Measurements from ENCODE around the gene CDH12.

Gene CDH12

DNA sequence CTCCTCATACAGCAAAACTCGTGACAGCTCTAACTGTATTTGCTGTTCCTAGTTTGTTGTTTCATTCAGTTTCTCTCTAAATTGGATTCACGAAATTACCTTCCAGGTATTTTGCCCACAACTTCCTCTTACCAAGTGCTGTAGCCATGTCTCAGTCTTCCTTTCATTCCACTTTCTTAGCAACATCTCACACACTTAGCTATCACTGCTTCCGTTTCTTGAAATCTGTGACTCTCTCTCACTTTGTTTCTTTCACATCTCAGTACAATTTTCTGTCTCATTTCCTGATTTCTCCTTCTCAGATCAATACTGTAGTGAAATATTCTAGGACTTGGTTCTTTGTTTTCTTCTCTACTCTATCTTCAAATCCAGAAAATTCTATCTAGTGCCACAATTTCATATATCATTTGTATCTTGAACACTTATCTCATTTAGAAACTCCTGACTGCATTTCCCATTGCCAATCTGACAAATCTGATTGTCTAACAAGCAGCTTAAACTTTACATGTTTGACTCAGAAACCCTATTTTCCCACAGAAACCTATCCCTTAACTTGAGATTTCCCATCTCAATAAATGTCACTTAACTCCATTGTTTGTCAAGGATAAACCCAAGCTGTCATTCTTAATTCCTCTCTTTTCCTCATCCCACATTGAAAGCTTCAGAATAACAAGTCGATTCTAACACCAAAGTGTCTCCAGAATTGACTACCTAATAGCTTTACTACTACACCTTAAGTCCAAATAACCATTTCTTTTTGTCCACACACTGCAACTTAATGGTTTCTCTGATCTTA, 303.1 kb downstream of the CDH12 start:
- no peaks in the 10 kb centered on the region for H4K20me1 ChIP-seq (ENCODE audit: insufficient read depth, low read length)
- H3K4me2 ChIP-seq (ENCODE audit: low read length) = peak overlapping the region; percentile 40
- H3K9ac ChIP-seq (ENCODE audit: low read length) = no peak overlapping the region
- 0 out of 2 replicates have a peak overlapping the region, but pooled peaks have one; percentile 16 for H3K4me3 ChIP-seq (ENCODE audit: low read length)
- no peaks in the 10 kb centered on the region for H3K36me3 ChIP-seq (replicated peaks; ENCODE audit: low read depth, low read length)
- 0 out of 2 replicates have a peak overlapping the region, but pooled peaks have one; percentile 19 for H3K27ac ChIP-seq (ENCODE audit: low read length)
- peaks cover 16% of the 10 kb centered on the region for H3K4me1 ChIP-seq (ENCODE audit: low read length)
- no peaks in the 10 kb centered on the region for H3K27me3 ChIP-seq (ENCODE audit: low read depth, low read length)
- no peaks in the 10 kb centered on the region for H3K9me3 ChIP-seq (ENCODE audit: insufficient read depth, low read length)
- no peaks in the 10 kb centered on the region for H3K79me2 ChIP-seq (ENCODE audit: low read length)
- no peak overlapping the region for H2AFZ ChIP-seq (ENCODE audit: low read depth, low read length)
- no peak for TF ChIP-seq CTCF (IDR thresholded peaks at IDR 0.05; ENCODE audit: low read depth, low read length)
- TF ChIP-seq EZH2phosphoT487 (IDR thresholded peaks at IDR 0.05; ENCODE audit: low read depth) = no peak

- Histone ChIP-seq H3K4me2 (ENCODE audit: low read length) (no peak overlapping the region), H3K36me3 (replicated peaks; ENCODE audit: low read depth, low read length) (no peaks in the 10 kb centered on the region)
These were observed 310.8 kb downstream of the CDH12 start for GRCh38 chr5:22542340-22542739.

GRCh38 chr5:22541037-22541436, 312.1 kb downstream of the CDH12 start:
- H3K79me2 ChIP-seq (ENCODE audit: low read length) = no peaks in the 10 kb centered on the region
- H3K9ac ChIP-seq (ENCODE audit: low read length) = no peak overlapping the region
- H3K4me3 ChIP-seq (ENCODE audit: low read length) = no peak overlapping the region
- TF ChIP-seq EZH2phosphoT487 (IDR thresholded peaks at IDR 0.05; ENCODE audit: low read depth) = no peak
- no peak for TF ChIP-seq CTCF (IDR thresholded peaks at IDR 0.05; ENCODE audit: low read depth, low read length)
- no peaks in the 10 kb centered on the region for H3K9me3 ChIP-seq (ENCODE audit: insufficient read depth, low read length)
- H3K36me3 ChIP-seq (replicated peaks; ENCODE audit: low read depth, low read length) = no peaks in the 10 kb centered on the region
- no peaks in the 10 kb centered on the region for H4K20me1 ChIP-seq (ENCODE audit: insufficient read depth, low read length)
- H3K27me3 ChIP-seq (ENCODE audit: low read depth, low read length) = no peaks in the 10 kb centered on the region
- no peak overlapping the region for H3K27ac ChIP-seq (ENCODE audit: low read length)
- H3K4me2 ChIP-seq (ENCODE audit: low read length) = no peak overlapping the region
- H3K4me1 ChIP-seq (ENCODE audit: low read length) = no peaks in the 10 kb centered on the region
- H2AFZ ChIP-seq (ENCODE audit: low read depth, low read length) = no peak overlapping the region

More at GRCh38 chr5:22542340-22542739, 310.8 kb downstream of the CDH12 start:
- no peak overlapping the region for H3K27ac ChIP-seq (ENCODE audit: low read length)
- no peak overlapping the region for H2AFZ ChIP-seq (ENCODE audit: low read depth, low read length)
- no peaks in the 10 kb centered on the region for H3K9me3 ChIP-seq (ENCODE audit: insufficient read depth, low read length)
- no peak overlapping the region for H3K9ac ChIP-seq (ENCODE audit: low read length)
- no peak overlapping the region for H3K4me3 ChIP-seq (ENCODE audit: low read length)
- H3K4me1 ChIP-seq (ENCODE audit: low read length) = no peaks in the 10 kb centered on the region
- no peaks in the 10 kb centered on the region for H4K20me1 ChIP-seq (ENCODE audit: insufficient read depth, low read length)
- no peaks in the 10 kb centered on the region for H3K27me3 ChIP-seq (ENCODE audit: low read depth, low read length)
- H3K79me2 ChIP-seq (ENCODE audit: low read length) = no peaks in the 10 kb centered on the region
- no peak for TF ChIP-seq CTCF (IDR thresholded peaks at IDR 0.05; ENCODE audit: low read depth, low read length)
- TF ChIP-seq EZH2phosphoT487 (IDR thresholded peaks at IDR 0.05; ENCODE audit: low read depth) = no peak

- H3K79me2 ChIP-seq (ENCODE audit: low read length) = no peaks in the 10 kb centered on the region
- no peak overlapping the region for H3K4me3 ChIP-seq (ENCODE audit: low read length)
- H3K4me1 ChIP-seq (ENCODE audit: low read length) = no peaks in the 10 kb centered on the region
- no peak overlapping the region for H3K9ac ChIP-seq (ENCODE audit: low read length)
- H3K36me3 ChIP-seq (replicated peaks; ENCODE audit: low read depth, low read length) = no peaks in the 10 kb centered on the region
- TF ChIP-seq CTCF (IDR thresholded peaks at IDR 0.05; ENCODE audit: low read depth, low read length) = no peak
- no peak for TF ChIP-seq EZH2phosphoT487 (IDR thresholded peaks at IDR 0.05; ENCODE audit: low read depth)
- no peaks in the 10 kb centered on the region for H3K27me3 ChIP-seq (ENCODE audit: low read depth, low read length)
- no peaks in the 10 kb centered on the region for H3K9me3 ChIP-seq (ENCODE audit: insufficient read depth, low read length)
- H4K20me1 ChIP-seq (ENCODE audit: insufficient read depth, low read length) = no peaks in the 10 kb centered on the region
- no peak overlapping the region for H2AFZ ChIP-seq (ENCODE audit: low read depth, low read length)
- H3K4me2 ChIP-seq (ENCODE audit: low read length) = no peak overlapping the region
- no peak overlapping the region for H3K27ac ChIP-seq (ENCODE audit: low read length)
These were observed 313.4 kb downstream of the CDH12 start for GRCh38 chr5:22539762-22540161.
